GM19395 (cell line): Measurements from ENCODE around the gene GPX2.
"Not testable (repeated sequence)": the region's sequence is repeated elsewhere in the genome, so short reads cannot be mapped to it uniquely, and the experiment has no call there.

ENCODE experiments used
- ATAC-seq: cut with Tn5 transposase; IDR thresholded peaks from one replicate; pipeline ENCODE4 v1.9.1; 2021; ENCODE audit warnings: mild to moderate bottlenecking, moderate library complexity; ENCODE audit not compliant: unreplicated experiment

GPX2 gene

DNA sequence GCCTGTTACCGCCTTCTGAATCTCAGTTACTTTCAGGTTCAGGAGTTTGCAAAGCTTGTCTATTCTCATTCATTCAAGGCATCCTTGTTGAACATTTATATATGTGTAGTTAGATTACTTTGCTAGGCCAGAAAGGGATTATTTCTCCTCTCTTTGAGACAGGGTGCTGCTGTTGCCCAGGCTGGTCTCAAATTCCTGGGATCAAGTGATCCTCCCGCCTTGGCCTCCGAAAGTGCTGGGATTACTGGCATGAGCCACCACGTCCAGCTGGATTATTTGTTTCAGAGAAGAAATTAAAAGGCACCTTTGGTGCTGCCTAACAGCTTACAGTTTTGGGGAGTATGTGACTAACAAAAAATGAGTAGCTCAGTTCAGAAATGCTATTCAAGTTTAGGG is 27.5 kb downstream of the GPX2 start:
- no peak for ATAC-seq

DNA sequence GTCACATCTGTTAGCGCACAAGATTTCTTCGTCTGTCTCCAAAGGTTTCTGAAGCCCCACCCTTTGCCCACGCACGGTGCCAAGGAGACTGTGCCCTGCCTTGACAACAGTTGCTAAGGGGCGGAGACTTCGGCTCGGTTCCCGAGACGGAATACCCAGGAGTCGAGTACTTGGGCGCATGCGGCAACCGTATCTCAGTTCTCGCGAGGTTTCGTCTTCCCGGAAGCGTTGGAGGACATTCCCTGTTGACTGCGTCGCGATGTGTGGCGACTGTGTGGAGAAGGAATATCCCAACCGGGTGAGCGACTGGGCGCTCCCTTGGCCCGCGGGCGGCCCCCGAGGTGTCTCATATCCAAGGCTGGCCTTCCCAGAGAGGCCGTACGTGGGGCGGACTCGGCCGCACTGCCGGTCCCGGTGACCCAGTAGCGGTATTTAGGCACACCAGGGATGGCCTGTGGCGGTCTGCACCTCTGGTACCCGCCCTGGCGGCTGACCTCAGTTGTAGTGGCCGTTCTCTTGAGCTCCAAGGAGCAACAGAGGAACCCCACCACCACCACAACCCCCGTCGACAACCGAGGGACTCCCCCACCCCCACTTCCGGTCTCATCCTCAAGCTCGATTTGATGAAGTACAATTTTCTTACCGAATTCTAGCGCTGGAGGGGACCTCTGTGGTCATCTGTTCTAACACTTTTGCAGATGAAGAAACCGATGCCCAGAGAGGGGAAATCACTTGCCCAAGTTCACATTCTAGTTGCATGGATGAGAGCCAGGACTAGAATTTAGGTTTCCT is 28.1 kb downstream of the GPX2 start, which contains the start of gene CHURC1:
Gene CHURC1, plus strand, starts transcription at position 219 of the 792 bp plus-strand sequence. Its CDS starts 41 bp downstream, at position 260.
- peak; percentile 98 for ATAC-seq

DNA sequence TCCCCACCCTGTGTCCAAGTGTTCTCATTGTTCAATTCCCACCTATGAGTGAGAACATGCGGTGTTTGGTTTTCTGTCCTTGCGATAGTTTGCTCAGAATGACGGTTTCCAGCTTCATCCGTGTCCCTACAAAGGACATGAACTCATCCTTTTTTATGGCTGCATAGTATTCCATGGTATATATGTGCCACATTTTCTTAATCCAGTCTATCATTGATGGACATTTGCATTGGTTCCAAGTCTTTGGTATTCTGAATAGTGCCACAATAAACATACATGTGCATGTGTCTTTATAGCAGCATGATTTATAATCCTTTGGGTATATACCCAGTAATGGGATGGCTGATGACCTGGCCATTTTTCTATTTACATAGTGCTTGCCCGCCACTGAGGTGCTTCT is 29.1 kb downstream of the GPX2 start:
- not testable (repeated sequence) for ATAC-seq

DNA sequence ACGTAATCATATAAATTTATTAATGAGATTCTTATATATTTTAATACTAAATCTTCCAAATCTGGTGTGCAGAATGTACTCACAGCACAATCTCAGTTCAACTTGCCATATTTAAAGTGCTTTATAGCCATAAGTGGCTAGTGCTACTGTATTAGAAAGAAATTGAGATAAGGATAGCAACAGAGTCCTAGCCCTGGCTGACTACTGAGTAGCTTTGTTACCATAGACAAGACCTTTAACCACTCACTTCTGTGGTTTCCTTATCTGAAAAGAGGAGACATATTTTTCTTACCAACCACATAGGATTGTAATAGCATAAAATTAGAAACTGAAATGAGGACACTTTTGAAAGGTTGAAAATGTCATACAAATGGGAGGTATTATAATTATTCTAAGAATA is 30.3 kb downstream of the GPX2 start:
- no peak for ATAC-seq

DNA sequence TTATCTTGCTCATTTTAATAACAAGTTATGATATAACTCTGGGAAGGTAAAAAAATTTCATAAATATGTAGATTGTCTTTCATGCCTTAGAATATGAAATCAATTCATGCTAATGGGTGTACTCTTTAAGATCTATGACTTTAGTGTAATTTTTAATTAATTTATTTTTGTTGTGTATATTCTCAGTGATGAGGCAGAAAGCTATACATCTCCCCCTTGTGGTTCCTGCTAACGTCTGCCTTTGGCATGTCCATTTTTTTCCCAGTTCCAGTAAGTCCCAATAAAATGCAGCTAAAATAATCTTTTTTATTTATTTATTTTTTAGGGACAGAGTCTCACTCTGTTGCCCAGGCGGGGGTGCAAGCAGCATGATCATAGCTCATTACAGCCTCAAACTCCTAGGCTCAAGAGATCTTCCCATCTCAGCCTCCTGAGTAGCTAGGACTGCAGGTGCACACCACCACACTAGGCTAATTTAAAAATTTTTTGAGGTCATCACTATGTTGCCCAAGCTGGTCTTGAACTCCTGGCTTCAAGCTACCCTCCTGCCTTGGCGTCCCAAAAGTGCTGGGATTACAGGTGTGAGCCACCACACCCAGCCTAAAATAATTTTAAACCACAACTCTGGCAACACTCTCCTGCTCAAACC is 31.6 kb downstream of the GPX2 start:
- ATAC-seq, result no peak

DNA sequence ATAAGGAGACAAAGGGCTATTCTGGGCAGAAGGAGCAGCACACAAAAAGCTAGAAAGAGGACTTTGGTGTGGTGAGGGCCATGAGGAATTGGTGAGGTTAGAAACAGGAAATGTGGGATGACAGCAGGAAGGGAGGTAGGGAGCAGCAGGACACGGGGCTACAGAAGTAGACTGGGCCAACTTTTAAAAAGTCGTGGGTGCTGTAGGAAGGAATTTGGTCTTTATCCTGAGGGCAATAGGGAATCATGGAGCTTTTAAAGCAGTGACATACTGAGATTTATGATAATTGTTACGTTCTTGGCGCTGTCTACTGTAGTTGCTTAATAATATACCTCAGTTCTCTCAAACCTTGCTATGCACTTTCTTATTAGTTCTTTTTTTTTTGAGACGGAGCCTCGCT is 36.5 kb downstream of the GPX2 start:
- no peak for ATAC-seq

DNA sequence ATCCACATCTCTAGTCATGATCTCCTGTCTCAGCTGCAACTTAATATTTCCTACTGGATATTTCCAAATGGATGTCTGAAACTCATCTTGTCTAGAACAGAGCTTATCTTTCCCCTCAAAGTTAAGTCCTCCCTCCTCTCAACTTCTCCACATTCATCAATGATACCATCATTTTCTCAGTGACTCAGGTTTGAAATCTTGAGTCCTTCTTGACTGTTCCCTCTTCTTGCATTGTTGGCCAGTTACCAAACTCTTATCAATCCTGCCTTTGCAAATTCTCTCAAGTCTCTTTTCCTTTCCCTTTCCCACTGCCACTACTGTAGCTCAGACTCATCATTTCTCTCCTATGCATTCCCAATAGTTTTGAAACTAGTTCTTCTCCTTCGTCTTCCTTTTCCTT is 42.6 kb downstream of the GPX2 start:
- ATAC-seq, result no peak

DNA sequence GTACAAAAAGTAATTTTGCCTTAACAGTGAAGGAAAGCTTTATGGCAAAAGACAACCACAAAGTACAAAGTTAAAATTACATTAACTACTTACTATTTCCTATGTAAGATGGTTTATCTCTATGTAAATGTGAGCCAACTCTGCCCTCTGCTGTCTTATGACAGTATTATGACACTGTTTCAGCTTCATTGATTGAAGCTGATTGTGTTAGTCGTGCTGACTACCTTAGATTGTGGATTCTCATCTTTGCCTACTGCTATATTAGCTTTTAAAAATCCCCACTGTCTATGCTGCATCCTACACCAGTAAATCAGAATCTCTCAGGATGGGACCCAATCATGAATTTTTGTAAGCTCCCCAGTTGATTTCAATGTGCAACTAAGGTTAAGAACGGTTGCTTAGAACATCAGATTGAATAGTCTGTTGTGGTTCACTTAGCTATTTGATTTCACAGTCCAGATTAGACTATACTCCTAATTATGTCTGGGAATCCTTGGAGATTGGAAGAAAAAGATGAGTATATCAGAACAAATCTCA is 50.6 kb downstream of the GPX2 start:
- no peak for ATAC-seq

DNA sequence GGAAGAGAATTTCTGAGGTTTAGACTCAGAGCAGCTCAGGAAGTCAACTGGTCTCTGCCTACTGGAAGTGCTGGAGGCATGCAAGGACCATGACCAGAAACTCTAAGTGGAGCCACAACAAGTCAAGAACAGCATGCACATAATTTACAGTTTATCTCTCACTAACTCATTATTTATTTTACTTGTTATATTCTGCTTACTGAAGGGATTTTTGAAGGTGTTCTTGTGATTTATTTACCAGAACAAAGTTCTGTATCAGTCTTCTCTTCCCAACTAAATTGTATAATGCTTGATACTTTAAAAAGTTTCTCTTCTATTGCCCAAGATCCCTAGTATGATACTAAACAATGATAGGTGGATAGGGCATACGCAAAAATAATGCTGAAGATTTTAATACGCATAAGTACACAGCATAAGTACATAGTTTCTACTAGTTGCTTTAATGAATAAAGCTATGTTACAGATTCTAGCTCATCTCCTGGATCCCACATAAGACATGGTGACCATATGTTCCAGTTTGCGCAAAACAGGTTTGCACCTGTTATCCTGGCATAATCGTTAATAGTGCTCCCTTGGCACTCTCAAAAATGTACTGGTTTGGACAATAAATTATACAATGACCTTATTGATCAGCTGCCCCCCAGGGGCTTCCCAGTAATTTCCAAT is 51.2 kb downstream of the GPX2 start:
- ATAC-seq, result no peak

DNA sequence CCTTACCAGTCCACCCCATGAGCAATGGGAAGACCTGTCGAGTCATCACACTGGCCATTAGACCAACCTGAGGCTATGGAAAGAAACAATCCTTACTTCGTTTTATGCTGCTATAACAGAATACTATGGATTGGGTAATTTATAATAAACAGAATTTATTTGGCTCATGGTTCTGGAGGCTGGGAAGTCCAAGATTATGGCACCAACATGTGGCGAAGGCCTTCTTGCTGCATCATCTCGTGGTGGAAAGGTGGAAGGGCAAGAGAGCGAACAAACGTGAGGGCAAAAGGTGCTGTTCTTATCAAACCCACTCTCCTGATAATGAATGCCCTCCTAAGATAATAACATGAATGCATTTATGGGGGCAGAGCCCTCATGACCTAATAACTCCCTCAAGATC is 53.2 kb downstream of the GPX2 start:
- no peak for ATAC-seq
